KMS-11 (cell line): ENCODE results near the gene RELN.

ENCODE experiments used
- H2AFZ ChIP-seq: fragments of 200-600 bp; sonication (generic); 2 replicates; pipeline ENCODE4 v1.6.1; 2016; ENCODE audit warnings: antibody characterized with exemption, mixed run types, low read depth
- H3K27ac ChIP-seq: fragments of 200-600 bp; sonication (generic); 2 replicates; pipeline ENCODE4 v1.6.1; 2016; ENCODE audit warnings: mild to moderate bottlenecking, mixed run types
- H3K27me3 ChIP-seq: fragments of 200-600 bp; sonication (generic); 2 replicates; pipeline ENCODE4 v1.6.1; 2017; ENCODE audit warnings: mild to moderate bottlenecking, low read depth, mixed run types, moderate library complexity; ENCODE audit not compliant: insufficient read depth
- H3K36me3 ChIP-seq: fragments of 200-600 bp; sonication (generic); 2 replicates; pipeline ENCODE4 v1.6.1; 2017; ENCODE audit warnings: mild to moderate bottlenecking, mixed run types; ENCODE audit not compliant: insufficient read depth
- H3K4me1 ChIP-seq: fragments of 200-600 bp; sonication (generic); 2 replicates; pipeline ENCODE4 v1.6.1; 2016; ENCODE audit warnings: mild to moderate bottlenecking, low read depth, mixed run types; ENCODE audit not compliant: poor library complexity, severe bottlenecking
- H3K4me2 ChIP-seq: fragments of 200-600 bp; sonication (generic); 2 replicates; pipeline ENCODE4 v1.7.0; 2016; ENCODE audit warnings: mild to moderate bottlenecking, mixed run types
- H3K4me3 ChIP-seq: fragments of 200-600 bp; sonication (generic); IDR thresholded peaks from 2 replicates; pipeline ENCODE4 v1.6.1; 2017; ENCODE audit warnings: low read depth, low read length, mixed read lengths; ENCODE audit not compliant: insufficient read depth
- H3K79me2 ChIP-seq: fragments of 200-600 bp; sonication (generic); 2 replicates; pipeline ENCODE4 v1.6.1; 2016; ENCODE audit warnings: low read depth, mixed run types; ENCODE audit not compliant: insufficient read depth
- H3K9ac ChIP-seq: fragments of 200-600 bp; sonication (generic); 2 replicates; pipeline ENCODE4 v1.6.1; 2016; ENCODE audit warnings: mild to moderate bottlenecking, mixed run types
- H4K20me1 ChIP-seq: fragments of 200-600 bp; sonication (generic); 2 replicates; pipeline ENCODE4 v1.6.1; 2016; ENCODE audit warnings: mild to moderate bottlenecking, mixed run types; ENCODE audit not compliant: insufficient read depth
- CTCF ChIP-seq: fragments of 200-600 bp; sonication (generic); conservative IDR thresholded peaks from 2 replicates; pipeline ENCODE4 v1.6.1; 2017; ENCODE audit warnings: low read depth, mild to moderate bottlenecking, antibody characterized with exemption, low read length, moderate library complexity, mixed read lengths

Gene RELN

GRCh38 chr7:103521937-103522336 is 467.5 kb downstream of the RELN start:
- no peaks in the 10 kb centered on the region for H4K20me1 ChIP-seq
- no peak overlapping the region for H3K4me2 ChIP-seq
- no peak overlapping the region for H3K9ac ChIP-seq
- no peaks in the 10 kb centered on the region for H3K27me3 ChIP-seq
- H2AFZ ChIP-seq: no peak overlapping the region
- no peak overlapping the region for H3K4me3 ChIP-seq
- H3K79me2 ChIP-seq: no peaks in the 10 kb centered on the region
- H3K4me1 ChIP-seq: no peaks in the 10 kb centered on the region
- no peak overlapping the region for H3K27ac ChIP-seq
- TF ChIP-seq CTCF: no peak
- no peaks in the 10 kb centered on the region for H3K36me3 ChIP-seq

GRCh38 chr7:103504505-103505135 is 484.8 kb downstream of the RELN start:
- no peaks in the 10 kb centered on the region for H3K79me2 ChIP-seq
- no peaks in the 10 kb centered on the region for H3K36me3 ChIP-seq
- no peak for TF ChIP-seq CTCF
- no peak overlapping the region for H2AFZ ChIP-seq
- no peak overlapping the region for H3K27ac ChIP-seq
- no peaks in the 10 kb centered on the region for H4K20me1 ChIP-seq
- no peak overlapping the region for H3K9ac ChIP-seq
- H3K27me3 ChIP-seq: no peaks in the 10 kb centered on the region
- H3K4me1 ChIP-seq: no peaks in the 10 kb centered on the region
- H3K4me3 ChIP-seq: no peak overlapping the region
- no peak overlapping the region for H3K4me2 ChIP-seq

GRCh38 chr7:103501206-103501605 is 488.3 kb downstream of the RELN start:
- H2AFZ ChIP-seq: no peak overlapping the region
- no peak overlapping the region for H3K4me2 ChIP-seq
- H3K36me3 ChIP-seq: no peaks in the 10 kb centered on the region
- H3K79me2 ChIP-seq: no peaks in the 10 kb centered on the region
- H3K4me1 ChIP-seq: no peaks in the 10 kb centered on the region
- no peak overlapping the region for H3K4me3 ChIP-seq
- H3K27me3 ChIP-seq: no peaks in the 10 kb centered on the region
- no peak for TF ChIP-seq CTCF
- H3K9ac ChIP-seq: no peak overlapping the region
- no peak overlapping the region for H3K27ac ChIP-seq
- H4K20me1 ChIP-seq: no peaks in the 10 kb centered on the region

GRCh38 chr7:103499976-103500375 is 489.5 kb downstream of the RELN start:
- no peak for TF ChIP-seq CTCF
- Histone ChIP-seq H3K9ac (no peak overlapping the region), H3K27me3 (no peaks in the 10 kb centered on the region), H2AFZ (no peak overlapping the region), H3K36me3 (no peaks in the 10 kb centered on the region), H3K4me2 (no peak overlapping the region), H4K20me1 (no peaks in the 10 kb centered on the region), H3K79me2 (no peaks in the 10 kb centered on the region), H3K4me1 (no peaks in the 10 kb centered on the region), H3K27ac (no peak overlapping the region), H3K4me3 (no peak overlapping the region)
